Ovary (tissue), 9 donors: ENCODE results near the gene MYOG. TPM values are rescaled to one million over a fixed set of nuclear protein-coding genes. Genes with fewer than 3 reads are reported as not detected.

ENCODE experiments used
- DNase-seq, 5 donors: peaks; one replicate each; pipeline ENCODE4 v3.0.0-alpha.2; 2019 to 2020
- H3K27ac ChIP-seq, 2 donors: fragments of 200-600 bp; one replicate each; pipeline versions ENCODE4 v1.5.1 to v1.8.0; 2019 to 2022
- H3K27me3 ChIP-seq: fragments of 200-600 bp; one replicate; pipeline ENCODE4 v1.8.0; 2022
- H3K36me3 ChIP-seq: fragments of 200-600 bp; sonication (generic); one replicate; pipeline ENCODE4 v1.5.1; 2019
- H3K4me1 ChIP-seq: one replicate; pipeline ENCODE4 v1.8.1; 2013; ENCODE audit warnings: mild to moderate bottlenecking, moderate library complexity; ENCODE audit not compliant: insufficient read depth
- H3K4me3 ChIP-seq: fragments of 200-600 bp; sonication (generic); one replicate; pipeline ENCODE4 v1.5.1; 2017
- H3K9me3 ChIP-seq, 2 donors: fragments of 200-600 bp in 1 of 2; sonication (generic) in 1 of 2; one replicate each; pipeline versions ENCODE4 v1.5.1 to v1.8.1; 2013 to 2019; ENCODE audit warnings: mild to moderate bottlenecking in 1 of 2, moderate library complexity in 1 of 2
- EP300 ChIP-seq: sonication (generic); formaldehyde crosslinking; IDR thresholded peaks from one replicate; pipeline ENCODE4 v1.6.1; 2017; ENCODE audit warnings: antibody characterized with exemption
- POLR2A ChIP-seq: fragments of 450-650 bp; IDR thresholded peaks from one replicate; pipeline ENCODE4 v1.6.1; 2017; ENCODE audit warnings: antibody characterized with exemption, mild to moderate bottlenecking, moderate library complexity
- WGBS, 3 donors: extraction: QIAGEN DNeasy Blood & Tissue Kit in 1 of 3; methylation state at CpG; one replicate each; pipeline versions ENCODE4 v1.1.5 to v1.1.7; 2013 to 2017; 5-methylcytosine and 5-hydroxymethylcytosine counted together
- intact Hi-C, 4 donors: fragments of 100-400 bp; cut with DNase I; formaldehyde crosslinking; loops; one replicate each; pipeline versions ENCODE4 v1.11.0 to v1.15.1; 2022 to 2023
- polyA plus RNA-seq, 2 donors: library from polyadenylated mRNA; stranded (reverse); fragments of 200-250 nt in 1 of 2; fragments of 350-450 nt in 1 of 2; fragmentation: Illumina TruSeq in 1 of 2; extraction: RNeasy Lipid Tissue Mini Kit (QIAGEN cat#74804) in 1 of 2; gene quantifications; one replicate each; pipeline ENCODE4 v1.2.3, GENCODE V29; 2013 to 2014
- total RNA-seq, 7 donors: library from RNA; depleted of rRNA in 2 of 7; stranded (reverse); fragments of >200 nt in 2 of 7; fragmentation: NEBNext Ultra II Directional in 3 of 7; extraction: Animal tissue kit (Norgen Biotek cat#: 25700) in 3 of 7; gene quantifications; one replicate each; pipeline versions ENCODE4 v1.1.0 to v1.2.4, GENCODE V29; 2016 to 2023
- TF ChIP-seq, protein P1 (sequence below), 3 donors: fragments of 450-650 bp in 2 of 3; fragments of 200-600 bp in 1 of 3; IDR thresholded peaks; one replicate each; pipeline versions ENCODE4 v1.5.1 to v1.8.0; 2016 to 2022; ENCODE audit warnings: antibody characterized with exemption in 3 of 3, mild to moderate bottlenecking in 1 of 3
- donor health status: DM: no; HTN: no; CAD: no; lungs with moderate emphysema.
- donor health status: DM: no; HTN: no; CAD: no.
- donor health status: Bipolar disorder and iron deficiency.
- donor health status: DM: yes; HTN: yes; CAD: no.
- donor health status: DM: no; HTN: no; CAD: no.
- donor health status: DM: yes; HTN: yes; CAD: no.

MYOG gene
- total and polyA plus RNA-seq, 9 donors = not detected

DNA sequence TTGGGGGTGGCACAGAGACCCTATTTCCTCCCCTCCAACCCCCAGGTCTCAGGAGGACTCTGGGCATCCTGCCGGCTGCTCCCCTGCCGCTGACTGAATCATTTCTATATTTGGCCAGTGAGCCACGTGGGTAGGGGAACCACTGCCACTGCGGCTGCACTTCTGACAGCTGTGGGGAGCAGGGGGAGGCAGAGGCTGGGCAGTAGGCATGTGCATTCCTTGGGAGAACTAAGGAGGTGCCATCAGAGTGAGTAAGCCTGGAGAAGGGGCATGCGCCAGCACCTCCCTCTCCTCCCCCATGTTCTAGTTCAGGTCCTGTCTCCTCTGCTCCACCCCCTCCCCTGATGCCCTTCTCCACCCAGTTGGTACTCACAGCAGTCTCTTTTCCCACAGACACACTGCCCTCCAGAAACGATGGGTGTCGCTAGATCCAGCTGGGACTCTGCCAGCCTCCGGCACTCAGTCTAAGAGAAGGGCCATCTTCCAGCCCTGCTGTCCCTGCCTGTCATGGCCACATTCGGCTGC lies 47.5 kb downstream of the MYOG start:
- no peak for DNase-seq
- Histone ChIP-seq H3K36me3 (no peaks in the 10 kb centered on the region), H3K27me3 (no peaks in the 10 kb centered on the region), H3K27ac (no peak overlapping the region), H3K4me1 (no peaks in the 10 kb centered on the region), H3K9me3 (no peaks in the 10 kb centered on the region), H3K4me3 (no peak overlapping the region)
- 35 to 42% (median 38%) methylated on average over 9 of the region's 9 CpGs for WGBS, 3 donors
- TF ChIP-seq EP300 = no peak
- no peak for TF ChIP-seq POLR2A
- TF ChIP-seq, protein P1, sequence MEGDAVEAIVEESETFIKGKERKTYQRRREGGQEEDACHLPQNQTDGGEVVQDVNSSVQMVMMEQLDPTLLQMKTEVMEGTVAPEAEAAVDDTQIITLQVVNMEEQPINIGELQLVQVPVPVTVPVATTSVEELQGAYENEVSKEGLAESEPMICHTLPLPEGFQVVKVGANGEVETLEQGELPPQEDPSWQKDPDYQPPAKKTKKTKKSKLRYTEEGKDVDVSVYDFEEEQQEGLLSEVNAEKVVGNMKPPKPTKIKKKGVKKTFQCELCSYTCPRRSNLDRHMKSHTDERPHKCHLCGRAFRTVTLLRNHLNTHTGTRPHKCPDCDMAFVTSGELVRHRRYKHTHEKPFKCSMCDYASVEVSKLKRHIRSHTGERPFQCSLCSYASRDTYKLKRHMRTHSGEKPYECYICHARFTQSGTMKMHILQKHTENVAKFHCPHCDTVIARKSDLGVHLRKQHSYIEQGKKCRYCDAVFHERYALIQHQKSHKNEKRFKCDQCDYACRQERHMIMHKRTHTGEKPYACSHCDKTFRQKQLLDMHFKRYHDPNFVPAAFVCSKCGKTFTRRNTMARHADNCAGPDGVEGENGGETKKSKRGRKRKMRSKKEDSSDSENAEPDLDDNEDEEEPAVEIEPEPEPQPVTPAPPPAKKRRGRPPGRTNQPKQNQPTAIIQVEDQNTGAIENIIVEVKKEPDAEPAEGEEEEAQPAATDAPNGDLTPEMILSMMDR (IDR thresholded peaks at IDR 0.05) = no peak
- intact Hi-C loops = loop anchor here in 3 of 4 donors (2.0 to 5.0 kb wide), 2 partner anchors 179 to 181 kb away; no protein-coding TSS in a partner anchor

DNA sequence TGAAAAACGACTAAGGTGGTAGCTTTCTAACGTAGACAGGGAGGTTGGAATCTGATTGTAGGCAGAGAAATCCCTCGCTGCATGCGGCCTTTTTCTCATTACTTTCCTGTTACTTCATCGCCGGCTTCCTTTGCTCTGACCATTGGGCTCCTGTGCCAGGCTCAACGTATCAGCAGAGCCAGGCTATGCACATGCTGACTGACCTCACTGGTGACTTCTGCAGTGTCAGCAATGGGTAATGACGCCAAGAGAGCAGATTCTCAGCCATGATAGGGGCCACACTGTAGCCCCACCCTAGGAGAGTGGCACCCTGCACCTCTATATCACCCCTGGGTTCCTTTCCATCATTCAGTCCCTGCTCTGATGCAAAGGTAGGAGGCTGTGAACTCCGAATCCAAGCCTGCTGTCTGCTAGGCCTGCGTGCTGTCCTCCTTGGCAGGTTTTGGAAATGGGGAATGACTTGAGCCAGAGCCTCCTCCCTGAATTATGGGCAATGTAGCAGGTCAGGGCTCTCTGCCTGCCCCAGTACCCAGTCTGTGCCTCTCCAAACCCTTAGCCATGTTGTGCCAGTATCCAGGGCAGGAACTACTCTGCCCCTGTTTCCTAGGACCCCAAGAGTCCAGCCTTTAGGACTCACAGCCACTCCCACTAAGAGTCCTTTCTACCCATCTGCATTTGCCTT lies 48.2 kb downstream of the MYOG start:
- intact Hi-C loops = loop anchor here in 3 of 4 donors (2.0 to 5.0 kb wide), 2 partner anchors 180 to 181 kb away; no protein-coding TSS in a partner anchor
- no peak for DNase-seq
- Histone ChIP-seq H3K4me1 (no peaks in the 10 kb centered on the region), H3K27ac (no peak overlapping the region), H3K9me3 (no peaks in the 10 kb centered on the region), H3K4me3 (no peak overlapping the region), H3K36me3 (no peaks in the 10 kb centered on the region), H3K27me3 (no peaks in the 10 kb centered on the region)
- TF ChIP-seq POLR2A = no peak
- no peak for TF ChIP-seq EP300
- TF ChIP-seq, protein P1 (IDR thresholded peaks at IDR 0.05) = no peak
- 77 to 85% (median 82%) methylated on average over 10 of the region's 10 CpGs for WGBS, 3 donors

DNA sequence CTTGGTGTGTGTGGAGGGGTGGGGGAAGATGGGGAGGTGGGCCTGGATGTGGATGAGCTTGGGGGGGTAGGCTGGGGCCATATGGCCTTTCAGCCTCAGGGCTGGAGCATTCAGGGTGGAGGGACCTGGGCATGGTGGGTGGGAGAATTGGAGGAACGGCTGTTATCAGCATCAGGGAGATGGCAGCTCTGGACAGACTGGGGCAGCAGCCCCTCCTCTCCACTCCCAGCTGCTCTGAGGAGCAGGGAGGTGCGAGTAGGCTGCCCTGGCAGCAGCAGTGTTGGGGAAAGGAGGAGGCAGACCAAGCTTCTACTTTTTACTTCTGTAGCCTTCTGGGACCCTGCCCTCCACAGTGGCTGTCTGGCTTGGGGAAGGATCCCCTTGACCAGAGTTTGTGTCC lies 49.3 kb downstream of the MYOG start:
- H3K27me3 ChIP-seq = no peaks in the 10 kb centered on the region
- TF ChIP-seq, protein P1 (IDR thresholded peaks at IDR 0.05) = no peak
- TF ChIP-seq EP300 (no peak), POLR2A (no peak)
- H3K4me1 ChIP-seq = no peaks in the 10 kb centered on the region
- H3K9me3 ChIP-seq = no peaks in the 10 kb centered on the region
- 36 to 39% (median 37%) methylated on average over 2 of the region's 2 CpGs for WGBS, 3 donors
- no peaks in the 10 kb centered on the region for H3K36me3 ChIP-seq
- intact Hi-C loops = loop anchor here in 2 of 4 donors (5.0 kb wide), 1 partner anchor 181 kb away; no protein-coding TSS in a partner anchor
- DNase-seq = no peak
- no peak overlapping the region for H3K4me3 ChIP-seq
- H3K27ac ChIP-seq = no peak overlapping the region

DNA sequence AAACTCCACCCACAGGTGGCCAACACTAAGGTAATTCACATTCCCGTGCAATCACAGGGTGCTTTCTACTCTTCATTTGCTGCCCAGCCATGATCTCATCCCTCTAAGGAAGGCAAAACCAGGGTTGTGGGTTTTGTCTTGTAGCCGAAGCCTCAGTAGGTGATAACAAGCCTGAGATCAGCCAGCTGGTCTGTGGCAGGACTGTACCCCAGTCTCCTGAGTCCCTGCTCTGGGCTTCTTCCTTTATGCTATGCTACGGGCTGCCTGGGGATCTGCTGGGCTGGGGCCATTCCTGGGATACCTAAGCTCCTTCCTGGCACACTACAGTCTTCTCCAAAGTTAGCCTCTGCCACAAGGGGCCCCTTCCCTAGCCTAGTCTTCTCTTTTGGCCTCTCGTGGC lies 49.7 kb downstream of the MYOG start:
- Histone ChIP-seq H3K27ac (no peak overlapping the region), H3K9me3 (no peaks in the 10 kb centered on the region), H3K27me3 (no peaks in the 10 kb centered on the region), H3K4me3 (no peak overlapping the region), H3K36me3 (no peaks in the 10 kb centered on the region), H3K4me1 (no peaks in the 10 kb centered on the region)
- intact Hi-C loops = loop anchor here in 2 of 4 donors (5.0 kb wide), 1 partner anchor 181 kb away; no protein-coding TSS in a partner anchor
- DNase-seq = no peak
- TF ChIP-seq, protein P1 (IDR thresholded peaks at IDR 0.05) = no peak
- TF ChIP-seq POLR2A = no peak
- no peak for TF ChIP-seq EP300
- WGBS, 3 donors = 30 to 43% (median 30%) methylated on average over 4 of the region's 4 CpGs
